Activated CD4-positive, alpha-beta T cell treated with anti-CD3 and anti-CD28 coated beads, Interleukin-2, amount 50 U/mL, for 24 hours (primary cell): ENCODE measurements around the gene RBPJ.
"Not testable (repeated sequence)": the region's sequence is repeated elsewhere in the genome, so short reads cannot be mapped to it uniquely, and the experiment has no call there.

Experiments used
- DNase-seq, 2 donors: peaks; one replicate each; pipeline ENCODE4 v3.0.0-alpha.2; 2020; ENCODE audit warnings: low read depth in 1 of 2, low spot score in 1 of 2

The RBPJ gene

GRCh38 chr4:26372525-26373172, 51.8 kb downstream of the RBPJ start:
- DNase-seq, result peak; percentile 3 to 42

GRCh38 chr4:26375551-26375950, 54.7 kb downstream of the RBPJ start:
- no peak for DNase-seq

GRCh38 chr4:26377328-26378311, 56.8 kb downstream of the RBPJ start:
- DNase-seq, result no peak

- no peak for DNase-seq
Measured at GRCh38 chr4:26379837-26380236, 59.0 kb downstream of the RBPJ start.

- no peak for DNase-seq
Measured at GRCh38 chr4:26380740-26381139, 59.9 kb downstream of the RBPJ start.

- DNase-seq, result no peak
Measured at GRCh38 chr4:26384380-26385057, 63.7 kb downstream of the RBPJ start.

DNA sequence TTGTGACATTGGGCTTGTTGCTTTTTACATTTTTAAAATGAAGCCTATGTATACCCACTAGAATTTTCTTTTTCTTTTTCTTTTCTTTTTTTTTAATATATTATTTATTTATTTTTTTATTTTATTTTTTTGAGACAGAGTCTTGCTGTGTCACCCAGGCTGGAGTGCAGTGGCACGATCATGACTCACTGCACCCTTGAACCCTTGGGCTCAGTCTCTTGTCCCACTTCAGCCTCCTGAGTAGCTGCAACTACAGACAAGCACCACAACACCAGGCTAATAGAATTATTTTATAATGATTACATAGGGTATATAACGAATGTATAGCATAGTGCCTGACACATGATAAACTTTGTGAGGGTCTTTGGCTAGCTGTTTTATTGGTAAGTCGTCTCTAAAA, 64.9 kb downstream of the RBPJ start:
- no peak for DNase-seq

- DNase-seq, result no peak
Measured at GRCh38 chr4:26386386-26386785, 65.6 kb downstream of the RBPJ start.

DNA sequence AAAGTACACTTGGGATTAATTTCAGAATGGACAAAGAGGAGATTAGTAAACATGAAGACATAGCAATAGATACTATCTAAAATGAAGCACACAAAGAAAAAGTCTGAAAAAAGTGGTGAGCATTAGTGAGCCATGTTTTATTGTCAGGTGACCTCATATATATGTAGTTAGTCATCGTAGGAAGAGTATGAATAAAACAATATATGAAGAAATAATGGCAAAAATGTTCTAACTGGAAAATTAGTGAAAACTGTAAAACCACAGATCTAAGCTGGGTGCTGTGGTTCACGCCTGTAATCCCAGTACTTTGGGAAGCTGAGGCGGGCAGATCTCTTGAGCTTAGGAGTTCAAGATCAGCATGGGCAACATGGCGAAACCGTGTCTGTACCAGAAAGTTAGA, 67.9 kb downstream of the RBPJ start:
- no peak for DNase-seq

DNA sequence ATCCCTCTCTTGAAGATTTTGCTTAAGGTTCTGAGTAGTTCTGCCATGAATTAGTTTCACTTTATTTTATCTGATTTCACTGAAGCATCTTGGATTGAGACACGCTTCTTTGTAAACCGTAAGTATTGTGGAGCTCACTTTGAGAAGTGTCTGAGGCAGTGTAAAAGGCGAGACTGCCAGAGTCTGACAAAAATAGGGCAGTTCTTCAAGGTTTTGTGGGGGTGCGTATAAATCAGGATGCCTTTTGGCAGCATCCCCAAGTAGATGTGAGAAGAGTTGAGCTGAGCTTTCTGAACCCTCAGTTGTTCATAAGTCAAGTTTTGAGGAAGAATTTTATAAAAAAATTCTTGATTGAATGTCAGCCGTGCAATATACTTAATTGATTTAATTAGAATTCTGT, 76.3 kb downstream of the RBPJ start:
- no peak for DNase-seq

- no peak for DNase-seq
Measured at GRCh38 chr4:26400132-26400531, 79.3 kb downstream of the RBPJ start.

- not testable (repeated sequence) for DNase-seq
Measured at GRCh38 chr4:26402017-26402416, 81.2 kb downstream of the RBPJ start.

DNA sequence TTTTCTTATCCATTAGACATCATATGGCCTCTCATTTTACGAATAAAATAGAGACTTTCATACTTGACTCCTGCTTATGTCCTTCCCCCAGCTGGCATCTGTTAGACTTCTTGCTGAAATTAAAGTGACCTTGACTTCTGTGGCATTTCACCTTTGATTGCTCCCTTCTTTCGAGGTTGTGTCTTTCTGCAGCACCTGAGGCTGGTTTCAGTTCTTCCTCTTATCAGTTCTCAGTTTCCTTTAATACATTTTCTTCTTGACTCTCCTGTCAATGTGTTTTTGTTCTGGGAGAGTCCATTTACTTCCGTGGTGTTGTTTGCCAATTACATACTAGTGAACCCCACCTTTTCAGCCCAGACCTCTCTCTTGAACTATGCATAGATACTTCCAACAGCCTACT, 81.6 kb downstream of the RBPJ start:
- DNase-seq, result no peak

DNA sequence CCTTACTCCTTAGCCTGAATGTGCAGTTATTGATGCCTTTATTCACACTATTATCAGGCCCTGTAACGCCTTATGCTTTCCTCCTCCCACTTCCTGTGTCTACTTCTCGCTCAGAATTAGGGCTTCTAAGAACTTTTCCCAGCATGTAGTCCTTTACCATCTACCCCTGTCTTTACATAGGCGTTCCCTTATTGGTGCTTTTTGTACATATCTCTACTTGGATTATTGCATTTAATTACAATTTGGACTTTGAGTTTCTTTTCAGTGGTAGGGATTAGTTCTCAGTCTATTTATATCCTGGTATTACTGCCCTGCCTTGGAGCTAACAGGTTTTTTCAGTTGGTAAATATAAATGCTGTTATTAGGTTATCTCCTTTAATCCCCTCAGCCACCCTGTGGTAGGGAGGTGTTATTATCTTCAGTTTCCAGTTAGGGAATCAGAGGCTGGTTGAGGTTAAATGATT, 84.0 kb downstream of the RBPJ start:
- no peak for DNase-seq

GRCh38 chr4:26406346-26406975, 85.6 kb downstream of the RBPJ start:
- no peak for DNase-seq

DNA sequence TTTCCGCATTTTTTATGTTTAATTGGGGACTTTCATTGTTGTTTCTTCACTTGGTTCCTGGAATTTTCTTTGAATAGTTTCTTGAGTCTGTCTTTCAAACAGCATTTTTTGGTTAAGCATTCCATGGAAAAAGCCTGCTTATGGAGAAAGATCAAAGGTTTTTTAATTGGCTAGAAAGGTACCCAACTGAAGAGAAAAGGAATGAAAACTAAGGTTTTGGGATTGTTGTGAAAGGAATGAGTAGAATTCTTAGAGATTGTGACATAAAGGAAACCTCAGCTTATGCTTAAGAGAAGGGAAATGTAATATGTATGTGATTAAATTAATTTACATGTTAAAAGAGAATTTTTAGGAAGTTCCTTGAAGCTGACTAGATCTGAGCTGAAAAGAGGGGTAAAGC, 86.7 kb downstream of the RBPJ start:
- no peak for DNase-seq

- DNase-seq, result peak in 1 of 2 donors; percentile 17
Measured at GRCh38 chr4:26410385-26411293, 89.8 kb downstream of the RBPJ start.

DNA sequence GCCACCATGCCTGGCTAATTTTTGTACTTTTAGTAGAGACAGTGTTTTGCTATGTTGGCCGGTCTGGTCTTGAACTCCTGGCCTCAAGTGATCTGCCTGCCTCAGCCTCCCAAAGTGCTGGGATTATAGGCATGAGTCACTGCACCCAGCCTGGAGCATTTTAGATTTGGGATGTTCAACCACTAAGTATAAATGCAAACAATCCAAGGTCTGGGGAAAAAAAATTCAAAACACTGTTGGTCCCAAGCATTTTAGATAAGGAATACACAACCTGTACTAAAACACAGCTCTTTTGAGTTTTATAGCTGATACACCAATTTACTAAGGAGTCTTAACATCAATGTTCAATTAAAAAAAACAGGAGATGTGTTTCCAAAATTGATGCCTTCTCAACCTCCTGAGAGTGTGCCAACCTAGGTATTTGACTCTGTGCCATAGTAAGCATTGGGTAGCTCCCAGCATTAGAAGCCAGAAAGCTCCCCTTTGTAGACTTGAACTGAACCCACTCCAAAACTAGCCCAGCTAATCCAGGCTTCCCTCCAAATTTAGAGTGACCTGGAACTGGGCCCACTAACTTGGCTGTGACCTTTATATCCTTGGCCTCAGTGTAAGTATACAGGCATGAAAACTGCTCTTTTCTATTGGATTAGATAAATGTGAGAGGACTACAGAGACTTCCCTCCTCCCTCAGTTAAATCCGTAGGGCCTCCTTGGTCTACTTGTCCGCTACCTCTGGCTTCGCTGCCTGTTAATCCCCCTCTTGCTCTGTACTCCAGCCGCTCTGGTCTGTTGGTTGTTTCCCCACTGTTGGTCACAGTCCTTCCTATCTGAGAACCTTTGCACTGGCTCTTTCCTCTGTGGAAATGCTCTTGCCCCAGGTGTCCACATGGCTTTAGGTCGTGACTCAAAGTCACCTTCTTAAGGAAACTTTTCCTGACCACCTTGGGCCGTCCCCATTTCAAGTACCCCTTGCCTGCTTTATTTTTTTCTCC, 91.9 kb downstream of the RBPJ start:
- DNase-seq, result no peak

- no peak for DNase-seq
Measured at GRCh38 chr4:26413582-26413981, 92.8 kb downstream of the RBPJ start.
